Keratinocyte (primary cell): ENCODE data around the gene RAB3IL1.

Experiments used
- CTCF ChIP-seq, 3 experiments: IDR thresholded peaks in 1 of 3; conservative IDR thresholded peaks in 1 of 3; optimal IDR thresholded peaks in 1 of 3; 2 replicates in 2 of 3; 3 replicates in 1 of 3; pipeline versions ENCODE3 to v1.5.1; 2011; ENCODE audit warnings: low read length in 3 of 3, mild to moderate bottlenecking in 3 of 3, moderate library complexity in 2 of 3, control low read depth in 1 of 3, inconsistent platforms in 1 of 3; ENCODE audit not compliant: insufficient read depth in 2 of 3; ENCODE audit errors: extremely low read depth in 1 of 3
- EZH2 ChIP-seq: IDR thresholded peaks from one replicate; pipeline ENCODE4 v1.6.1; 2012; ENCODE audit warnings: inconsistent platforms, mild to moderate bottlenecking, low read length, moderate library complexity

GRCh38 chr11:61899146-61899841 is 18.1 kb downstream of the RAB3IL1 start:
- TF ChIP-seq CTCF (optimal IDR thresholded peaks at IDR 0.05 in 1 of 3, IDR thresholded peaks at IDR 0.05 in 1 of 3, conservative IDR thresholded peaks at IDR 0.05 in 1 of 3; ENCODE audit: extremely low read depth in 1 of 3, insufficient read depth in 2 of 3, low read length in 3 of 3) (peak; percentile 98 to 99 (median 99)), EZH2 (no peak)
